NT2/D1 (cell line): ENCODE data around the gene RERE.

ENCODE experiments used
- DNase-seq: peaks from one replicate; pipeline ENCODE4 v3.0.0-alpha.2; 2011; ENCODE audit warnings: low read depth, low spot score
- H3K27me3 ChIP-seq: 2 replicates; pipeline ENCODE4 v1.6.0; 2011; ENCODE audit warnings: mild to moderate bottlenecking; ENCODE audit not compliant: insufficient read length, insufficient read depth
- H3K36me3 ChIP-seq: 2 replicates; pipeline ENCODE4 v1.6.1; 2011; ENCODE audit warnings: mild to moderate bottlenecking, low read length, mixed read lengths; ENCODE audit not compliant: insufficient read depth, insufficient read length
- H3K4me1 ChIP-seq: 2 replicates; pipeline ENCODE4 v1.5.1; 2011; ENCODE audit not compliant: insufficient read depth, insufficient read length
- H3K4me3 ChIP-seq: 2 replicates; pipeline ENCODE4 v1.5.1; 2011; ENCODE audit warnings: low read depth; ENCODE audit not compliant: insufficient read length
- H3K9ac ChIP-seq: 2 replicates; pipeline ENCODE4 v1.6.0; 2011; ENCODE audit warnings: low read depth; ENCODE audit not compliant: insufficient read length
- H3K9me3 ChIP-seq: 2 replicates; pipeline ENCODE4 v1.5.1; 2011; ENCODE audit warnings: mild to moderate bottlenecking, low read length; ENCODE audit not compliant: insufficient read depth
- SUZ12 ChIP-seq: IDR thresholded peaks from 2 replicates; pipeline ENCODE4 v1.6.1; 2011; ENCODE audit not compliant: insufficient read length, insufficient read depth; ENCODE audit errors: extremely low read depth
- YY1 ChIP-seq: IDR thresholded peaks from 2 replicates; pipeline ENCODE4 v1.6.1; 2011; ENCODE audit not compliant: insufficient read length, insufficient read depth
- ZNF274 ChIP-seq: IDR thresholded peaks from 2 replicates; pipeline ENCODE4 v1.6.1; 2011; ENCODE audit warnings: mild to moderate bottlenecking, low read depth, low read length

The RERE gene

GRCh38 chr1:8460132-8460544, 357.3 kb downstream of the RERE start:
- DNase-seq = peak; percentile 48
- Histone ChIP-seq H3K4me1 (peaks cover 11% of the 10 kb centered on the region), H3K4me3 (no peak overlapping the region), H3K9ac (no peak overlapping the region), H3K27me3 (no peaks in the 10 kb centered on the region), H3K36me3 (no peaks in the 10 kb centered on the region), H3K9me3 (no peaks in the 10 kb centered on the region)
- TF ChIP-seq SUZ12 = no peak
- TF ChIP-seq ZNF274 = no peak
- no peak for TF ChIP-seq YY1

- TF ChIP-seq SUZ12 (no peak), YY1 (no peak)
- Histone ChIP-seq H3K4me1 (peaks cover 5% of the 10 kb centered on the region), H3K4me3 (no peak overlapping the region), H3K27me3 (no peaks in the 10 kb centered on the region), H3K9ac (no peak overlapping the region), H3K9me3 (no peaks in the 10 kb centered on the region), H3K36me3 (no peaks in the 10 kb centered on the region)
- no peak for DNase-seq
Observed at GRCh38 chr1:8458607-8459006, 358.8 kb downstream of the RERE start.

GRCh38 chr1:8457760-8458381, 359.6 kb downstream of the RERE start:
- H3K36me3 ChIP-seq = no peaks in the 10 kb centered on the region
- H3K9ac ChIP-seq = no peak overlapping the region
- no peaks in the 10 kb centered on the region for H3K27me3 ChIP-seq
- no peaks in the 10 kb centered on the region for H3K9me3 ChIP-seq
- H3K4me1 ChIP-seq = peaks cover 4% of the 10 kb centered on the region
- no peak for DNase-seq
- no peak for TF ChIP-seq SUZ12
- no peak for TF ChIP-seq ZNF274
- no peak for TF ChIP-seq YY1
- H3K4me3 ChIP-seq = no peak overlapping the region

GRCh38 chr1:8456991-8457390, 360.4 kb downstream of the RERE start:
- TF ChIP-seq ZNF274 (no peak), SUZ12 (no peak), YY1 (no peak)
- DNase-seq = no peak
- Histone ChIP-seq H3K4me3 (no peak overlapping the region), H3K36me3 (no peaks in the 10 kb centered on the region), H3K4me1 (no peaks in the 10 kb centered on the region), H3K9me3 (no peaks in the 10 kb centered on the region), H3K9ac (no peak overlapping the region), H3K27me3 (no peaks in the 10 kb centered on the region)

GRCh38 chr1:8456308-8456912, 361.0 kb downstream of the RERE start:
- H3K4me1 ChIP-seq = no peaks in the 10 kb centered on the region
- H3K9ac ChIP-seq = no peak overlapping the region
- DNase-seq = no peak
- peaks cover 3% of the 10 kb centered on the region for H3K36me3 ChIP-seq
- TF ChIP-seq SUZ12 = no peak
- no peak for TF ChIP-seq ZNF274
- no peak for TF ChIP-seq YY1
- H3K4me3 ChIP-seq = no peak overlapping the region
- no peaks in the 10 kb centered on the region for H3K27me3 ChIP-seq
- H3K9me3 ChIP-seq = no peaks in the 10 kb centered on the region

- TF ChIP-seq YY1 (no peak), SUZ12 (no peak), ZNF274 (no peak)
- no peaks in the 10 kb centered on the region for H3K27me3 ChIP-seq
- H3K36me3 ChIP-seq = peaks cover 4% of the 10 kb centered on the region
- DNase-seq = no peak
- no peak overlapping the region for H3K9ac ChIP-seq
- H3K9me3 ChIP-seq = no peaks in the 10 kb centered on the region
- no peak overlapping the region for H3K4me3 ChIP-seq
- H3K4me1 ChIP-seq = no peaks in the 10 kb centered on the region
Observed at GRCh38 chr1:8455700-8456307, 361.6 kb downstream of the RERE start.

GRCh38 chr1:8450312-8450711, 367.1 kb downstream of the RERE start:
- Histone ChIP-seq H3K4me1 (peaks cover 3% of the 10 kb centered on the region), H3K4me3 (no peak overlapping the region), H3K36me3 (peaks cover 10% of the 10 kb centered on the region), H3K27me3 (no peaks in the 10 kb centered on the region), H3K9ac (no peak overlapping the region), H3K9me3 (no peaks in the 10 kb centered on the region)
- TF ChIP-seq YY1 (no peak), ZNF274 (no peak), SUZ12 (no peak)
- no peak for DNase-seq
